HEK293 (cell line): Measurements from ENCODE around the gene FOXI2.

Experiments used
- REST ChIP-seq: fragments of 450-650 bp; formaldehyde crosslinking; IDR thresholded peaks from 2 replicates; pipeline ENCODE4 v1.5.1; 2016; ENCODE audit warnings: missing biosample characterization, missing genetic modification characterization
- TRIM28 ChIP-seq: IDR thresholded peaks from 2 replicates; pipeline ENCODE4 v1.6.1; 2011; ENCODE audit warnings: low read length, control low read depth, borderline replicate concordance

GRCh38 chr10:127759276-127759675 is 22.3 kb downstream of the FOXI2 start:
- TF ChIP-seq TRIM28 (no peak), REST (tag by site-specific recombination) (no peak)
